HG03378 (cell line): ENCODE data around the gene STX8.

ENCODE experiments used
- ATAC-seq: cut with Tn5 transposase; IDR thresholded peaks from one replicate; pipeline ENCODE4 v1.9.1; 2021; ENCODE audit warnings: mild to moderate bottlenecking, moderate library complexity; ENCODE audit not compliant: unreplicated experiment

STX8 gene

GRCh38 chr17:9232155-9232475 is 343.5 kb downstream of the STX8 start:
- ATAC-seq = no peak

GRCh38 chr17:9231449-9232154 is 344.0 kb downstream of the STX8 start:
- no peak for ATAC-seq

- no peak for ATAC-seq
These were observed 344.8 kb downstream of the STX8 start for GRCh38 chr17:9230861-9231260.

GRCh38 chr17:9230346-9230745 is 345.3 kb downstream of the STX8 start:
- ATAC-seq = no peak

GRCh38 chr17:9229826-9230201 is 345.8 kb downstream of the STX8 start:
- no peak for ATAC-seq

- no peak for ATAC-seq
These were observed 346.3 kb downstream of the STX8 start for GRCh38 chr17:9229160-9229825.

- no peak for ATAC-seq
These were observed 347.0 kb downstream of the STX8 start for GRCh38 chr17:9228408-9229159.

GRCh38 chr17:9227819-9228407 is 347.7 kb downstream of the STX8 start:
- ATAC-seq = no peak

- ATAC-seq = no peak
These were observed 348.9 kb downstream of the STX8 start for GRCh38 chr17:9226794-9227135.

GRCh38 chr17:9226130-9226793 is 349.4 kb downstream of the STX8 start:
- no peak for ATAC-seq

GRCh38 chr17:9225305-9226101 is 350.1 kb downstream of the STX8 start:
- no peak for ATAC-seq

- ATAC-seq = no peak
These were observed 351.1 kb downstream of the STX8 start for GRCh38 chr17:9224485-9224884.

- no peak for ATAC-seq
These were observed 352.1 kb downstream of the STX8 start for GRCh38 chr17:9223531-9223930.

- ATAC-seq = no peak
These were observed 353.8 kb downstream of the STX8 start for GRCh38 chr17:9221922-9222180.

- no peak for ATAC-seq
These were observed 354.3 kb downstream of the STX8 start for GRCh38 chr17:9221147-9221921.

- no peak for ATAC-seq
These were observed 355.0 kb downstream of the STX8 start for GRCh38 chr17:9220398-9221146.

- no peak for ATAC-seq
These were observed 355.8 kb downstream of the STX8 start for GRCh38 chr17:9219631-9220397.

GRCh38 chr17:9218911-9219310 is 356.7 kb downstream of the STX8 start:
- no peak for ATAC-seq
